ENCODE data around the gene CNTN1. TPM values are rescaled to one million over a fixed set of nuclear protein-coding genes. Genes with fewer than 3 reads are reported as not detected.

CNTN1 gene
- total and polyA plus RNA-seq, 11 donors = 0.01 to 0.66 (median 0.20) TPM; not detected in 2

- peak overlapping the region in 1 of 12 donors; percentile 77 for H3K27ac ChIP-seq
- no peaks in the 10 kb centered on the region for H3K27me3 ChIP-seq
- ATAC-seq (no peak), DNase-seq (no peak)
- intact Hi-C loops (cut with DNase I) = no loop called here
- TF ChIP-seq CTCF (IDR thresholded peaks at IDR 0.05) (no peak), POLR2A (IDR thresholded peaks at IDR 0.05) (no peak)
- H3K36me3 ChIP-seq = no peaks in the 10 kb centered on the region
- no peak overlapping the region for H3K4me3 ChIP-seq
- 62 to 76% (median 73%) methylated on average over 1 of the region's 1 CpG for WGBS, 4 donors
- H3K9me3 ChIP-seq = peaks cover 0 to 18% (median 0%) of the 10 kb centered on the region in 12 donors
- H3K4me1 ChIP-seq = no peaks in the 10 kb centered on the region
Measured at GRCh38 chr12:40988355-40988754, 296.1 kb downstream of the CNTN1 start.

GRCh38 chr12:40988824-40989223, 296.6 kb downstream of the CNTN1 start:
- H3K27ac ChIP-seq = peak overlapping the region in 1 of 12 donors; percentile 77
- 65 to 73% (median 70%) methylated on average over 2 of the region's 2 CpGs for WGBS, 4 donors

GRCh38 chr12:40989785-40990184, 297.5 kb downstream of the CNTN1 start:
- intact Hi-C loops (cut with DNase I) = no loop called here
- Histone ChIP-seq H3K4me1 (no peaks in the 10 kb centered on the region), H3K27ac (peak overlapping the region in 1 of 12 donors; percentile 77), H3K9me3 (peaks cover 0 to 13% (median 0%) of the 10 kb centered on the region in 12 donors), H3K36me3 (no peaks in the 10 kb centered on the region), H3K27me3 (no peaks in the 10 kb centered on the region), H3K4me3 (no peak overlapping the region)
- ATAC-seq (no peak), DNase-seq (no peak)
- TF ChIP-seq POLR2A (IDR thresholded peaks at IDR 0.05) (no peak), CTCF (IDR thresholded peaks at IDR 0.05) (no peak)
- WGBS, 4 donors = 80 to 88% (median 82%) methylated on average over 3 of the region's 3 CpGs

More at GRCh38 chr12:40988824-40989223, 296.6 kb downstream of the CNTN1 start:
- Histone ChIP-seq H3K27me3 (no peaks in the 10 kb centered on the region), H3K4me3 (no peak overlapping the region), H3K9me3 (peaks cover 0 to 18% (median 0%) of the 10 kb centered on the region in 12 donors), H3K36me3 (no peaks in the 10 kb centered on the region), H3K4me1 (no peaks in the 10 kb centered on the region)
- DNase-seq = no peak
- TF ChIP-seq POLR2A (IDR thresholded peaks at IDR 0.05) = no peak
- no peak for TF ChIP-seq CTCF (IDR thresholded peaks at IDR 0.05)
- intact Hi-C loops (cut with DNase I) = no loop called here
- no peak for ATAC-seq

- Histone ChIP-seq H3K4me1 (no peaks in the 10 kb centered on the region), H3K9me3 (no peaks in the 10 kb centered on the region), H3K27me3 (no peaks in the 10 kb centered on the region), H3K27ac (no peak overlapping the region), H3K4me3 (no peak overlapping the region), H3K36me3 (no peaks in the 10 kb centered on the region)
- 70 to 84% (median 79%) methylated on average over 4 of the region's 4 CpGs for whole genome bisulfite sequencing, 4 donors
- no peak for DNase-seq
- intact Hi-C loops (cut with DNase I) = no loop called here
- TF ChIP-seq CTCF (IDR thresholded peaks at IDR 0.05) = no peak
- TF ChIP-seq POLR2A (IDR thresholded peaks at IDR 0.05) = no peak
- no peak for ATAC-seq
Measured at GRCh38 chr12:40992158-40992557, 299.9 kb downstream of the CNTN1 start.
